M059J (cell line): ENCODE data around the gene PDZD2. TPM values are rescaled to one million over a fixed set of nuclear protein-coding genes. Genes with fewer than 3 reads are reported as not detected.

Experiments
- DNase-seq: peaks from one replicate; pipeline ENCODE4 v3.0.0-alpha.2; 2012; ENCODE audit warnings: low read depth
- total RNA-seq: library from RNA; depleted of rRNA; stranded (reverse); fragments of >200 nt; shearing (Covaris generic); gene quantifications from 2 replicates; pipeline ENCODE4 v1.2.3, GENCODE V29; 2014; rRNA removed

PDZD2 gene
- total RNA-seq, 1 experiment from 2014 or later, result 7.1 TPM

- DNase-seq, result no peak
These were observed 500.0 kb downstream of the PDZD2 start for GRCh38 chr5:32138839-32139493.

- DNase-seq, result peak; percentile 54
These were observed 504.9 kb downstream of the PDZD2 start for GRCh38 chr5:32143617-32144377.

- peak; percentile 24 for DNase-seq
These were observed 505.7 kb downstream of the PDZD2 start for GRCh38 chr5:32144378-32145207.

- no peak for DNase-seq
These were observed 506.4 kb downstream of the PDZD2 start for GRCh38 chr5:32145378-32145777.

- DNase-seq, result no peak
These were observed 508.3 kb downstream of the PDZD2 start for GRCh38 chr5:32147236-32147635.

- DNase-seq, result no peak
These were observed 509.0 kb downstream of the PDZD2 start for GRCh38 chr5:32147959-32148358.

- DNase-seq, result no peak
These were observed 511.4 kb downstream of the PDZD2 start for GRCh38 chr5:32150366-32150765.

- DNase-seq, result no peak
These were observed 512.3 kb downstream of the PDZD2 start for GRCh38 chr5:32151198-32151597.

GRCh38 chr5:32153723-32154122 is 514.8 kb downstream of the PDZD2 start:
- no peak for DNase-seq

GRCh38 chr5:32155211-32155610 is 516.3 kb downstream of the PDZD2 start:
- DNase-seq, result no peak

- no peak for DNase-seq
These were observed 517.7 kb downstream of the PDZD2 start for GRCh38 chr5:32156635-32157034.

GRCh38 chr5:32157078-32157477 is 518.1 kb downstream of the PDZD2 start:
- DNase-seq, result no peak

GRCh38 chr5:32158679-32158975 is 519.7 kb downstream of the PDZD2 start:
- DNase-seq, result no peak

- DNase-seq, result no peak
These were observed 520.6 kb downstream of the PDZD2 start for GRCh38 chr5:32159328-32160072.

- no peak for DNase-seq
These were observed 521.3 kb downstream of the PDZD2 start for GRCh38 chr5:32160228-32160627.

Other genes with a start within 250 kb of the PDZD2 start
- 13.8 and 54.2 TPM in 2 replicates for gene DROSHA, start 107.0 kb upstream of the PDZD2 start, total RNA-seq
- gene C5orf22, start 106.8 kb upstream of the PDZD2 start, total RNA-seq, result 30.3 and 41.6 TPM in 2 replicates